ENCODE results near the gene DDX51.

Gene DDX51

DNA sequence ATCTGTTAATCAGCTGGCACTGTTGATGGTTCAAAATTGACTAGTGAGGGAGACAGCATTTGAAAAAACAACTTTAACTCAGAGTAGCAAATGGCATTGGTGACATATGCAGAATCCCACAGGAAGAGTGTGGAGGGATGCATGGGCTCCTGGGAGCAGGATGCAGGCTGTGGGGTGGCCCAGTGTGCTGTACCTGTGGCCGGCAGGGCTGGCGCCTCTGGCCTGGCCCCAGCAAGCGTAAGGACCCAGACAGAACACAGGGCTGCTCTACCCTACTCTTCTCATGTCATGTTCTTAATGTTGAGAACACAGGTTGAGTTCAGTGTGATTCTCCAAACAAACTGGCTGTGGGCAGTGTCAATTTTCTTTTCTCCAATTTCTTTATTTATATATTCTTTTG, 33.4 kb downstream of the DDX51 start:
- Histone ChIP-seq H3K36me3 (replicated peaks) (peaks cover 49% of the 10 kb centered on the region), H3K27ac (no peak overlapping the region), H3K4me3 (ENCODE audit: low read depth, low read length) (no peak overlapping the region), H3K27me3 (replicated peaks) (no peaks in the 10 kb centered on the region)
- DNase-seq: no peak
- in situ Hi-C loops (cut with HindIII; ENCODE audit: low pct_ligation_motif_present, low sequenced_read_pairs): no loop called here
- TF ChIP-seq, protein P1, sequence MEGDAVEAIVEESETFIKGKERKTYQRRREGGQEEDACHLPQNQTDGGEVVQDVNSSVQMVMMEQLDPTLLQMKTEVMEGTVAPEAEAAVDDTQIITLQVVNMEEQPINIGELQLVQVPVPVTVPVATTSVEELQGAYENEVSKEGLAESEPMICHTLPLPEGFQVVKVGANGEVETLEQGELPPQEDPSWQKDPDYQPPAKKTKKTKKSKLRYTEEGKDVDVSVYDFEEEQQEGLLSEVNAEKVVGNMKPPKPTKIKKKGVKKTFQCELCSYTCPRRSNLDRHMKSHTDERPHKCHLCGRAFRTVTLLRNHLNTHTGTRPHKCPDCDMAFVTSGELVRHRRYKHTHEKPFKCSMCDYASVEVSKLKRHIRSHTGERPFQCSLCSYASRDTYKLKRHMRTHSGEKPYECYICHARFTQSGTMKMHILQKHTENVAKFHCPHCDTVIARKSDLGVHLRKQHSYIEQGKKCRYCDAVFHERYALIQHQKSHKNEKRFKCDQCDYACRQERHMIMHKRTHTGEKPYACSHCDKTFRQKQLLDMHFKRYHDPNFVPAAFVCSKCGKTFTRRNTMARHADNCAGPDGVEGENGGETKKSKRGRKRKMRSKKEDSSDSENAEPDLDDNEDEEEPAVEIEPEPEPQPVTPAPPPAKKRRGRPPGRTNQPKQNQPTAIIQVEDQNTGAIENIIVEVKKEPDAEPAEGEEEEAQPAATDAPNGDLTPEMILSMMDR (IDR thresholded peaks at IDR 0.05; ENCODE audit: low read depth, low read length, missing control alignments): no peak

DNA sequence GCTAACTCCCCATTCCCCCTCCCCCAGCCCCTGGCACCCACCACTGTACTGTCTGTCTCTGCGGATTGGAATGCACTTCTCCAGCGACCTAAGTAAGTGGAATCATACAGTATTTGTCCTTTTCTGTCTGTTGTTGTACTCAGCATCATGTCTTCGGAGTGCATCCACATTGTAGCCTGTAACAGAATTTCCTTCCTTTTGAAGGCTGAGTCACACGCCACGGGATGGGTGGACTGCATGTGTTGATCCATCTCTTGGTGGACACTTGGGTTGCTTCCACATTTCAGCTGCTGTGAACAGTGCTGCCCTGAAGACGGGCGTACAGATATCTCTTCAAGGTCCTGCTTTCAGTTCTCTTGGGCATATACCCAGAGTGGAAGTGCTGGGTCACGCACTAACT, 34.4 kb downstream of the DDX51 start:
- DNase-seq: peak; percentile 18
- TF ChIP-seq, protein P1 (IDR thresholded peaks at IDR 0.05; ENCODE audit: low read depth, low read length, missing control alignments): no peak
- Histone ChIP-seq H3K4me3 (ENCODE audit: low read depth, low read length) (no peak overlapping the region), H3K27me3 (replicated peaks) (no peaks in the 10 kb centered on the region), H3K27ac (no peak overlapping the region), H3K36me3 (replicated peaks) (peaks cover 46% of the 10 kb centered on the region)
- in situ Hi-C loops (cut with HindIII; ENCODE audit: low pct_ligation_motif_present, low sequenced_read_pairs): no loop called here

DNA sequence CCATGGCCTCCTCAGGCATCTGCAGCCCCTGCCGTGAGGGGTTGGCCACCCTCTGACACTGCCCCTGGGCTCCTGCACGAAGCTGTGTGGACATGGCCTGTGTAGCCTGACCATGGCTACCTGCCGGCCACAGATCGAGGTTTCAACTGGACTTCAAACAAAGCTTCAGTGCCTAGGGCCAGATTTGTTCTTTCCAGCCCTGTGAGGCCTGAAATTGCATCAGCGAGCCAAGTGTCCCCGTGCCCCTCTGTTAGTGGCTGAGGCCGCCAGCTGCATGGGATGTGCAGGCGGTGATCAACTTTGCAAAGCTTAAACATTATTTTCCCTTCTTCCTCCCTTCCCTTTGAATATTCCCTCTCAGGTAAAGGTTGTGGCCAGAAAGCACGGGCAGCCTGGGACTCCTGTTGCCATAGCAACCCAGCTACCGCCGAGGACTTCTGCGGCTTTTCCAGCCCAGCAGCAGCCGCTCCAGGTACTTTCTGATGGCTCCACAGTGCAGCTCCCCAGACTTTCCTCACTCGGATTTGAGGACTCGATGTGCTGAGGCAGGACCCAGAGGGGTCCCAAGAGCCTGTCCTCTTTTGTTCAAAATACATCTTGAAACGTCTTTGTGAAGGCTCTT, 35.8 kb downstream of the DDX51 start:
- Histone ChIP-seq H3K4me3 (ENCODE audit: low read depth, low read length) (no peak overlapping the region), H3K27ac (no peak overlapping the region), H3K27me3 (replicated peaks) (no peaks in the 10 kb centered on the region), H3K36me3 (replicated peaks) (peaks cover 31% of the 10 kb centered on the region)
- TF ChIP-seq, protein P1 (IDR thresholded peaks at IDR 0.05; ENCODE audit: low read depth, low read length, missing control alignments): no peak
- DNase-seq: no peak
- in situ Hi-C loops (cut with HindIII; ENCODE audit: low pct_ligation_motif_present, low sequenced_read_pairs): no loop called here

DNA sequence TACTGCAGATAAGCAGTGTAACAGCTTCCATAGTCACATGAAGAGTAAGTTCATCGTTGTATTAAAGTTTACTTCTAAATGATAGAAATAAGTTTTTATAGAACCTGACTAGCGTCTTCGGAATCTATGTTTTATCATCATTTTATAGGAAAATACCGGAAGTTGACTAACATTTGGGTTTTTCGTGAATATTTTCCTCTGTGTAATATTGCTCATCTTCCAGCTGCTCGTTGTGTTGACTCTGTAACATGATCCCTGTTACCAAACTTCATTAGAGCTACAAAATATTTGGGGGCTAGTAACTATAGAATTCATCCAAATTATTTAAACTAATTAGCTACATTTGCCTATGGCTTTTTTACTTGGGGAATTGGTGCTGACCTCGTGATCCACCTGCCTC, 37.2 kb downstream of the DDX51 start:
- in situ Hi-C loops (cut with HindIII; ENCODE audit: low pct_ligation_motif_present, low sequenced_read_pairs): no loop called here
- TF ChIP-seq, protein P1 (IDR thresholded peaks at IDR 0.05; ENCODE audit: low read depth, low read length, missing control alignments): no peak
- H3K27me3 ChIP-seq (replicated peaks): no peaks in the 10 kb centered on the region
- H3K4me3 ChIP-seq (ENCODE audit: low read depth, low read length): no peak overlapping the region
- H3K27ac ChIP-seq: peak overlapping the region; percentile 39
- peaks cover 30% of the 10 kb centered on the region for H3K36me3 ChIP-seq (replicated peaks)
- no peak for DNase-seq

DNA sequence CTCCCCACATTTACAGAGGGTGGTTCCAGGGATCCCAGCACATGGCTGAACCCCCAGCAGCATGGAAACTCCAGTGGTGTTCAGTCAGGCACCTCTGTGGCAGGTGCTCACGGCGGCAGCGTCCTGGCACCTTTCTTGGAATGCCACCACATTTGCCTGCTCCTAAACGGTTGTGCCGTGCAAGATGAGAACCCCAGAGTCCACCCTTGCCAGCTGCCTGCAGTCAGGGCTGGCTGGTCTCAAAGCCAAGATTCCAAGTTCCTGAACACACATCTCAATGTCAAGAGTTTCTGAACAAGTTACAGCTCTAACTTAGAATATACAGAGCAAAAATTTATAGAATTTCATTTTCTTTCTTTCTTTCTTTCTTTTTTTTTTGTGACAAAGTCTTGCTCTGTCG, 38.7 kb downstream of the DDX51 start:
- H3K27me3 ChIP-seq (replicated peaks): no peaks in the 10 kb centered on the region
- no peak overlapping the region for H3K27ac ChIP-seq
- TF ChIP-seq, protein P1 (IDR thresholded peaks at IDR 0.05; ENCODE audit: low read depth, low read length, missing control alignments): no peak
- H3K4me3 ChIP-seq (ENCODE audit: low read depth, low read length): no peak overlapping the region
- in situ Hi-C loops (cut with HindIII; ENCODE audit: low pct_ligation_motif_present, low sequenced_read_pairs): no loop called here
- DNase-seq: no peak
- H3K36me3 ChIP-seq (replicated peaks): peaks cover 17% of the 10 kb centered on the region
